HG03575 (cell line): Measurements from ENCODE around the gene NR6A1.

Experiments
- ATAC-seq: cut with Tn5 transposase; IDR thresholded peaks from one replicate; pipeline ENCODE4 v1.9.1; 2021; ENCODE audit not compliant: unreplicated experiment, insufficient number of reproducible peaks, low FRiP score; ENCODE audit errors: extremely low read depth

Gene NR6A1

DNA sequence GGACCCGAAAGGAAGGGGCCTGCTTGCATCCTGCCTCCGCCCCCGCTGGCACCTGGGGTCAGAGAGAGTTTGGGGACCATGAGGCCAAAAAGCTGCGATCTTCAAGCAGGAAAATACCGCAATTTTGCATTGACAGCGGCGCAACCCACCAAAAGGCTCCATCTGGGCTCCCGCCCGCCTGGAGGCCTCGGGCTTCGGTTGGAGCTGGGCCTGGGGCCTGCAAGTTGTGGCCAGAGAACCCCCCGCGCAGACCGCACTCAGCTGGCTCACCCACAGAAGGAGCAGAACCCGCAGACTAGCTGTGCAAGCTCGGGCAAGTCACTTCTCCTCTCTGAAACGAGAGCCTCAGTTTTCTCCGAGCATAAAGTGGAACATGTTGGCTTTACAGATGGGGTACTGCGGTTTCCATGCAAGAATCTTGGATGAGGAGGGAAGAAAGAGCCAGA, 265.2 kb downstream of the NR6A1 start:
- ATAC-seq: no peak

GRCh38 chr9:124505006-124505900, 265.9 kb downstream of the NR6A1 start:
- ATAC-seq: no peak

- ATAC-seq: no peak
These were observed 266.5 kb downstream of the NR6A1 start for GRCh38 chr9:124504530-124505005.

GRCh38 chr9:124503713-124504529, 267.2 kb downstream of the NR6A1 start:
- no peak for ATAC-seq

DNA sequence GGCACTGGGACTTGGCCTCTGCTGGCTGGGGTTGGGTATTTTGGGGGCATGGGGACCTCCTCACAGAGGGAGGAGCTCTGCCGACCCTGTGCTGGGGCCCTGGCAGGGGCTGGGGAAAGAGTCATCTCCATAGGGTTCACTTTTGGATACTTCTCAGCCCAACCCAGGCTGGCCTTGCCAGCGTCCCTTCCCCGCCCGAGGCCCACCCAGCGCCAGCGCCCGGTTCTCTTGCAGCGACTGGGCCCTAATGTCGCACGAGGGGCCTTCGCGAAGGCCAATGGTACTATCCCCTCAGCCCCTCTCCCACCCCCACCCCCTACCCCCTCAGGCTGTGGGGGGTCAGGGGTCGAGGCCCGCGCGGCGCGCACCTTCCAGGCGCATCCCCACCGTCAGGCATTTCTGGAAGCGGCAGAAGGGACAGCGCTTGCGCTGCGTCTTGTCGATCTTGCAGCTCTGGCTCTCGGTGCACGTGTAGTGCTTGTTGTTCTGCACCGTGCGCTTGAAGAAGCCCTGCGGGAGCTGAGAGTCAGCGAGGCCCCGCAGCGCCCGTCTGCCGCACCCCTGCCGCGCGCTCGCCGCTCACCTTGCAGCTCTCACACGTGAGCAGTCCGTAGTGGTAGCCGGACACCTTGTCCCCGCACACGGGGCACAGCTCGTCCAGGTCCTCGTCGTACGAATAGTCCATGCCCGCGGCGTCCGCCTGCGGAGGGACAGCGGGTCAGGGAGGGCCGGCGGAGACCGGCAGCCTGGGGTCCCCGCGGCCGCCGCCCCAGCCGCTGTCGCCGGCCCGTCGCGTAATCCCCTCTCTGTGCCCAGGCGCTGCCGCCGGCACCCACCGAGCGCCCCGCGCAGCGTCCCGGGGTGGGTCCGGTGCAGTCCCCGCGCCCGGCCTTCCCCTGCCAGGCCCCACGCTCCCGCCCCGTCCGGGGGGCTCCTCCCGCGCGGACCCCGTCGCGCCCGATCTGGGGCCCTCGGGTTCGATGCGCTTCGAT, 268.1 kb downstream of the NR6A1 start:
- no peak for ATAC-seq

- ATAC-seq: no peak
These were observed 269.3 kb downstream of the NR6A1 start for GRCh38 chr9:124501771-124502320.

GRCh38 chr9:124500796-124501611, 270.1 kb downstream of the NR6A1 start:
- ATAC-seq: no peak

DNA sequence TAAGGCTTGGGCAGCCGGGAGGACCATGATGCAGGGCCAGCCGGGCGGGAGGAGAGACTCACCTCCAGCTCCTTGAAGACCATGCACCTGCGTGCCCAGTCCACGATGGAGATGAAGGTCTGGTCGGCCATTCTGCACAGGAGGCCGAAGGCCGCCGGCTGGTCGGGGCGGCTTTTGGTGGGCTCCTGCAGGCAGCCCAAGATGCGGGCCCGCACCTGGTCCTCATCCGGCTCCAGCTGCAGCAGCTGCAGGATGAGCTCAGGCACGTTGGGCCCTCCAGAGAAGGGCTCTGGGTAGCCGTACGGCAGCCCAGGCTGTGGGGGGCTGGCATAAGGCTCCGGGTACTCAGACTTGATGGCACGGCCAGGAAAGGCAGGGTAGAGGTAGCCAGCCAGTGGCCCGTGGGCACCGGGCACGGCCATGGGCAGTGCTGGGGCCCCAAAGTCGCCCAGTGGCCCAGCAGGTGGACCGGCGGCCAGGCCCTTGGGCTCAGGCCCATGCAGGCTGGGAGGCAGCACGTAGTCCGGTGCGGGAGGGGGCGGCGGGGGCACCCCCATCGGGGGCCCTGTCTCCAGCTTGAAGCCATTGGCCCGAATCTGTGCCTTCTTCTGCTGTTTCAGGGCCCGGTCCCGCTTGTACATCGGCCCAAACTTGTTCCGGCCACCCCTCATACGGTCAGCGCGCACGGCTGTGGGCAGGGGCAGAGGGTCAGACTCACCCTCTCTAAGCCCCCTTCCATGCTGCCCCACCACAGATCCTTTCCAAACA, 270.9 kb downstream of the NR6A1 start:
- ATAC-seq: no peak

- no peak for ATAC-seq
These were observed 271.9 kb downstream of the NR6A1 start for GRCh38 chr9:124499216-124499615.

GRCh38 chr9:124498499-124499146, 272.5 kb downstream of the NR6A1 start:
- no peak for ATAC-seq

- no peak for ATAC-seq
These were observed 273.1 kb downstream of the NR6A1 start for GRCh38 chr9:124498040-124498439.

GRCh38 chr9:124497441-124497840, 273.7 kb downstream of the NR6A1 start:
- no peak for ATAC-seq

GRCh38 chr9:124496463-124496862, 274.6 kb downstream of the NR6A1 start:
- no peak for ATAC-seq

GRCh38 chr9:124496075-124496449, 275.0 kb downstream of the NR6A1 start:
- no peak for ATAC-seq

DNA sequence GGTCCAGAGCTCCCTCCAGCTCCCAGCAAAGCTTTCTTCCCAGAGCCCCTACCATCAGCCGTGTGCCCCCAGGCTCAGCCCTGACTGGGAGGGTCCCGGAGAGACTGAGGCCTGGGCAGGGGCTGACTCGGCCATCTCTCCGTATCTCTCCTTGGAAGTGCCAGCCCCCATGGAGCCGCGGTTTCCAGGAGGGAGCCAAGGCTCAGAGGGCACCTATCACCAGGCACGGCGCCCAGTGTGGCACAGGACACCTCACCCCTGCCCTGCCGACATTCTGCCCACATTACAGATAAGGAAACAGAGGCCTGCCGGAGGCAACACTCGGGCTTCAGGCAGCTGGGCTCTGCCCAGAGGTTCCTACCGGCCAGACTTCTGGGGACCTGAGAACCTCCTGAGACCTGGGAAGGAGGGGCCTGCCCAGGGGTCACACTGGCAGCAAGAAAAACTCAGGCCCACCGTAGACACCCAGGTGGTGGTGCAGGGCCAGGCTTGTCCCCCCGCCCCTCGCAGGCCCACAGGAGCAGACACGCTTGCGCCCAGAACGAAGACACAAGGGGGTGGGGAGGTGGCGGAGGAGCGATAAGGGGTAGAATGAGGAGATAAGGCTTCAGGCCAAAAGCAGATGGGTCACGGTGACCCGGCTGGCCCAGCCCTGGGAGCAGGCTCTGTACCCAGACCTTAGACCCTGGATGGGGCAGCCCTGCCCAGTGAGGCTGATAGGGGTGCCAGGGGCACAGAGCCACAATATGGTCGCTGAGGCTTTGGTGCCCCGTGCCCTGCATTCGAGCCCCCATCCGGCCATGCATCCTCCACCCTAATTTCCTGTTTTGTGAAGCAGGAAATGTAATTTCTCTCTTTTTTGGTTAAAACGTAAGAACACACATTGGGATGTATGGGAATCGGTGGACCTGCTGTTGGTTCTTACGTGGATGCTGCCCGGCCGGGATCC, 275.7 kb downstream of the NR6A1 start:
- no peak for ATAC-seq
